PC-3 (cell line): Measurements from ENCODE around the gene KIF5C.

Experiments used
- CTCF ChIP-seq: fragments of 300-600 bp; sonication (generic); conservative IDR thresholded peaks from 2 replicates; pipeline ENCODE4 v1.5.1; 2017; ENCODE audit warnings: antibody characterized with exemption, low read depth, mild to moderate bottlenecking, low read length
- EZH2phosphoT487 ChIP-seq: fragments of 300-600 bp; sonication (generic); IDR thresholded peaks from 2 replicates; pipeline ENCODE4 v1.6.1; 2018; ENCODE audit warnings: mild to moderate bottlenecking, antibody characterized with exemption, low read length, borderline replicate concordance

- TF ChIP-seq CTCF, result no peak
- TF ChIP-seq EZH2phosphoT487, result no peak
These were observed 161.7 kb downstream of the KIF5C start for GRCh38 chr2:149036507-149037293.
